IPS-15b (cell line): ENCODE data around the gene RABGAP1L.
"Not testable (repeated sequence)": the region's sequence is repeated elsewhere in the genome, so short reads cannot be mapped to it uniquely, and the experiment has no call there.

Experiments
- H3K27me3 ChIP-seq: one replicate; pipeline ENCODE4 v1.6.1; 2013; ENCODE audit warnings: low read length; ENCODE audit not compliant: control insufficient read depth, insufficient read depth
- H3K36me3 ChIP-seq: one replicate; pipeline ENCODE4 v1.6.1; 2013; ENCODE audit warnings: low read length; ENCODE audit not compliant: control insufficient read depth, insufficient read depth
- H3K4me1 ChIP-seq: one replicate; pipeline ENCODE4 v1.6.1; 2013; ENCODE audit warnings: mild to moderate bottlenecking, low read length; ENCODE audit not compliant: control insufficient read depth, insufficient read depth
- H3K4me3 ChIP-seq: one replicate; pipeline ENCODE4 v1.5.1; 2013; ENCODE audit warnings: low read depth, low read length
- H3K9ac ChIP-seq: one replicate; pipeline ENCODE4 v1.6.1; 2013; ENCODE audit warnings: low read depth, mild to moderate bottlenecking, low read length
- H3K9me3 ChIP-seq: one replicate; pipeline ENCODE4 v1.6.1; 2013; ENCODE audit warnings: mild to moderate bottlenecking, low read length; ENCODE audit not compliant: control insufficient read depth, insufficient read depth

The RABGAP1L gene

DNA sequence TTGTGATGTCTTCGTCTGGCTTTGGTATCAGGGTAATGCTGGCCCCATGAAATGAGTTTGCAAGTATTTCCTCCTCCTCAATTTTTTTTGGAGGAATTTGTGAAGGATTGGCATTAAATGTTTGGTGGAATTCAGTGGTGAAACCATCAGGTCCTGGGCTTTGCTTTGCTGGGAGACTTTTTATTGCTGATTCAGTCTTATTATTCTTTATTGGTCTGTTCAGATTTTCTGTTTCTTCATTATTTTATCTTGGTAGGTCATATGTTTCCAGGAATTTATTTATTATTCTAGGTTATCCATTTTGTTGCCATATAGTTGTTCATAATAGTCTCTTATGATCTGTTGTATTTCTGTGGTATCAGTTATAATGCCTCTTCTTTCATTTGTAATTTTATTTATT, 126.7 kb downstream of the RABGAP1L start:
- H3K4me3 ChIP-seq = no peak overlapping the region
- H3K4me1 ChIP-seq = no peaks in the 10 kb centered on the region
- H3K27me3 ChIP-seq = no peaks in the 10 kb centered on the region
- no peaks in the 10 kb centered on the region for H3K9me3 ChIP-seq
- no peak overlapping the region for H3K9ac ChIP-seq
- H3K36me3 ChIP-seq = no peaks in the 10 kb centered on the region

DNA sequence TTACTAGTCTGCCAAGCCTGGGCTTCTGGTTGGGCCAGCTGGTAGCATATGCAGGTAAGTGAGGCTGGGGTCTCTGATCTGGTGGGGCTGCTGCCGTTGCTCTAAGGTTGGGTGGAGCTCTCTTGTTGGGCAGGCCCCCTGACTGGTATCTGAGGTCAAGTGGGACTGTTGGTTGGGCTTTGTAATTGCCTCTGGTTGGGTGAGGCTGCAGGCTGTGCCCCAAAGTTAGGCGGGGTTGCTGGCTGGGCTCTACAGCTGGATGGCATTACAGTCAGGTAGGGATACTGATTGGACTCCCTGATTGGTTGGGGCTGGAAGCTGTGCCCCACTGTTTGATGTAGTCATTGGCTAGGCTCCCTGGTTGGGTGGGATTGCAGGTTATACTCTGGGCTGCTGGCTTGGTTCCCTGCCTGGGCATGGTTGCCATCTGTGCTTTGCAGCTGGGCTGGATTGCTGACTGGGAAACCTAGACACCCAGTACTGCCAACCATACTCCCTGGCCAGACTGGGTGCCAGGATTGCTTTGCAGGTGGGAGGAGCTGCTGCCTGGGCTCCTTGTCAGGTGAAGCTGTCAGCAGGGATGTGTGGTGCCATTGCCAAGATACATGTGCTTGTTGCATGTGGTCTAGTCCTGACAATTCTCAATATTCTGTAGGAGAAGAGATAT, 130.5 kb downstream of the RABGAP1L start:
- H3K4me3 ChIP-seq = no peak overlapping the region
- no peaks in the 10 kb centered on the region for H3K36me3 ChIP-seq
- H3K9me3 ChIP-seq = no peaks in the 10 kb centered on the region
- H3K4me1 ChIP-seq = no peaks in the 10 kb centered on the region
- H3K9ac ChIP-seq = no peak overlapping the region
- no peaks in the 10 kb centered on the region for H3K27me3 ChIP-seq

DNA sequence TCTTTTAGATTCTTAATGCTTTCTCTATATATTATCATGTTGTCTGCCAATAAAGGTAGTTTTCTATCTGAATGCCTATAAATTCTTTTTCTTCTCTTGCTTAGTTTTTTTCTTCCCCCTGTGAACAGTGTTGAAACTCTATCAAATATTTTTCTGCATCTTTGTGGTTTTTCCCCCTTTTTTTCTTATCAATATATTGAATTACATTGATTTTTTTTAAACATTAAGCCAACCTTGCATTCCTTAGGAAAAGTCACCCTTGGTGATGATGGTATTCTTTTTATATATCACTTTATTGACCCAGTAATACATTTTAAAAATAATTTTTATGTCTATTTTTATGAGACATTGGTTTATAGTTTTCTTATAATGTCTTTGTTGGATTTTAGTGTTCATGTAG, 131.7 kb downstream of the RABGAP1L start:
- H3K4me3 ChIP-seq = no peak overlapping the region
- no peaks in the 10 kb centered on the region for H3K4me1 ChIP-seq
- H3K9me3 ChIP-seq = no peaks in the 10 kb centered on the region
- no peaks in the 10 kb centered on the region for H3K27me3 ChIP-seq
- no peaks in the 10 kb centered on the region for H3K36me3 ChIP-seq
- no peak overlapping the region for H3K9ac ChIP-seq

DNA sequence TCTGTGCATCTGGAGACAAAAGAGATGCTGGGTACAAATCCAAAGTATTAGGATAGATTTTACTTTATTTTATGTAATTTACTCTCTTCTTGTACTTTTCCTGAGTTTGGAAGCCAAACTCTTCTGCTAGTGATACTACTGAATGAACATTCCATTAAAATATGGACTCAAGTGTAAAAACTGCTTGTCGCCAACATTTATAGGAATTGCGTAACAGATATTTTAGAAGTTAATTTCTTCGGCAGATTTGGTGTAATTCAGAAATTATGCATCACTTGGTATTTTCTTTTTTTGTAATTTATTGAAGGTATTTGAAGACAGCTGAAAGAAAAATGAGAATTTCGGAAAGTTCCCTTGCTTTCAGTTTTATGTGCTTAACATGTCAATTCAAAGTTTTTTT, 137.0 kb downstream of the RABGAP1L start:
- Histone ChIP-seq H3K4me3 (no peak overlapping the region), H3K9ac (no peak overlapping the region), H3K27me3 (no peaks in the 10 kb centered on the region), H3K4me1 (no peaks in the 10 kb centered on the region), H3K9me3 (peaks cover 3% of the 10 kb centered on the region), H3K36me3 (no peaks in the 10 kb centered on the region)

DNA sequence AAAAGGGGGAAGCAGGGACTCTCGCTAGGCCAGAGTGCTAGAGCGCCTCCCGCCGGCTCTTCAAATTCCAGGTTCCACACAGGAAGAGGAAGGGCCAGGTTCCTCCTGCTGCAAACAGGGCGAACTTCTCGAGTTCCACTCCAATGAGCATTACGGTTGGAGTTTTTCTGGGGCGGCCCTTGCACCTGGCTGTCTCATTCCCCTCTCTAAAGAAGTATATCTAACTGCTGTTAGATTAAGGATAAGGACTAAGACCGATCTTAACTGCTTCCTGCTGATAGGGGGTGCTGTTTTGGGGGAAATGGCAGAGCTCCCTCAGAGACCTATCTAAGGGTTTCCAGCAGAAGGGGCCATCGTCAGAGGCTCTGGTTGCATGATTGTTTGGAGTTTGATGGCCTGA, 138.0 kb downstream of the RABGAP1L start:
- Histone ChIP-seq H3K4me3 (no peak overlapping the region), H3K9ac (no peak overlapping the region), H3K36me3 (no peaks in the 10 kb centered on the region), H3K4me1 (no peaks in the 10 kb centered on the region), H3K27me3 (no peaks in the 10 kb centered on the region), H3K9me3 (peaks cover 3% of the 10 kb centered on the region)

DNA sequence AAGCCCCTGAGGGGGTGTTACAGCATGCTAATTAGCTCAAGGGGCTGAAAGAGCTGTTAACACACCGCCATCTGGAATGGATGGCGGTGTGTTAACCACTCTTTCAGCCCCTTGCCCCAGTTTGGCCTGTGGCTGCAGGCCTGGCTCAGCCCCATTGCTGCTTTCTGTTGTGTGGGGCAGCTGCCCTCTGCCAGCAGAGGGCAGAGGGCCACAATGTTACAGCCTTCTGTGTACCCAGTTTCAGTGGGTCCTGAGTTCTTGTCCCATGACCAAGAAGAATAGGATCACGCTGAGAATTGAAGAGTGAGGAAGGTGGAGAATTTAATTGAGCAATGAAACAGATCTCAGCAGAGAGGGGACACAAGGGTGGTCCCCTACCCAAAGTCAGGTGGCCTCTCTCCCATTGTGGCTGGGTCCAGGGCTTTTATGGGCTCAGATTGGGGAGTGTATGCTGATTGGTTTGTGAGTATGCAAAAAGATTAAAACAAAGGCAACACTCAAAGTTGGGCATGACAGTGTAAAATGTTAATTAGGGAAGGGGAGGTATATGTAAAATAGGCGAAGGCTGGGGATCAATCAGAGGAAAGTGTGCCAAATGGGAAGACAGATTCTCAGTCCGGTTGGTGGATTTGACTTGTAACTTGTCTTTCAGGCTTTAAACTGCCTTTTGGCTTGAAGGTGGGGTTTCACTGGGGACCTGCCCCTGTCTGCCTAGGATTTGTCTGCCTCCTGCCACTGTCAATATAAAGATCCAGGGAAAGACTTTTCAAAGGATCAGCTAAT, 142.2 kb downstream of the RABGAP1L start:
- Histone ChIP-seq H3K9ac (no peak overlapping the region), H3K27me3 (no peaks in the 10 kb centered on the region), H3K36me3 (no peaks in the 10 kb centered on the region), H3K4me3 (no peak overlapping the region), H3K9me3 (peaks cover 3% of the 10 kb centered on the region), H3K4me1 (no peaks in the 10 kb centered on the region)

DNA sequence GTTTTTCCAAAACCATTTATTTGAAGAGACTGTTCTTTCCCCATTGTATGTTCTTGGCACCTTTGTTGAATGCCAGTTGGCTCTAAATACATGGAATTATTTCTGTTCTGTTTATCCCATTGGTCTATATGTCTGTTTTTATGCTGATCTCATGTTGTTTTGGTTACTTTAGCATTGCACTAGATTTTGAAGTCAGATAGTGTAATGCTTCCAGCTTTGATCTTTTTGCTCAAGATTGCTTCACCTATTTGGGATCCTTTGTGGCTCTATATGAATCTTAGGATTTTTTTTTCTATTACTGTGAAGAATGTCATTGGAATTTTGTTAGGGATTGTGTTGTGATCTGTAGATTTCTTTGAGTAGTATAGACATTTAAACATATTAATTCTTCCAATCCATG, 149.3 kb downstream of the RABGAP1L start:
- H3K4me1 ChIP-seq = no peaks in the 10 kb centered on the region
- no peaks in the 10 kb centered on the region for H3K27me3 ChIP-seq
- H3K9me3 ChIP-seq = no peaks in the 10 kb centered on the region
- H3K36me3 ChIP-seq = no peaks in the 10 kb centered on the region
- no peak overlapping the region for H3K4me3 ChIP-seq
- no peak overlapping the region for H3K9ac ChIP-seq

DNA sequence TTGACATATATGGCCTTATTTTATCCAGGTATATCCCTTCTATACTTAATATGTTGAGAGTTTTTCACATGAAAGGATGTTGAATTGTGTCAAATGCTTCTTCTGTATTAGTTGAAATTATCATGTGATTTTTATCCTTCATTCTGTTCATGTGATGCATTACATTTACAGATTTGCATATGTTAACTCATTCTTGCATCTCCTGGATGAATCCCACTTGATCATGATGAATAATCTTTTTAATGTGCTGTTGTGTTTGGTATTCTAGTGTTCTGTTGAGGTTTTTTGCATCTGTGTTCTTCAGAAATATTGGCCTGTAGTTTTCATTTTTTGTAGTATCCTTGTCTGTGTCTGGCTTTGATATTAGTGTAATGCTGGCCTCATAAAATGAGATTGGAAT, 150.2 kb downstream of the RABGAP1L start:
- Histone ChIP-seq H3K9me3 (no peaks in the 10 kb centered on the region), H3K27me3 (no peaks in the 10 kb centered on the region), H3K4me1 (no peaks in the 10 kb centered on the region), H3K36me3 (no peaks in the 10 kb centered on the region), H3K4me3 (no peak overlapping the region), H3K9ac (no peak overlapping the region)

DNA sequence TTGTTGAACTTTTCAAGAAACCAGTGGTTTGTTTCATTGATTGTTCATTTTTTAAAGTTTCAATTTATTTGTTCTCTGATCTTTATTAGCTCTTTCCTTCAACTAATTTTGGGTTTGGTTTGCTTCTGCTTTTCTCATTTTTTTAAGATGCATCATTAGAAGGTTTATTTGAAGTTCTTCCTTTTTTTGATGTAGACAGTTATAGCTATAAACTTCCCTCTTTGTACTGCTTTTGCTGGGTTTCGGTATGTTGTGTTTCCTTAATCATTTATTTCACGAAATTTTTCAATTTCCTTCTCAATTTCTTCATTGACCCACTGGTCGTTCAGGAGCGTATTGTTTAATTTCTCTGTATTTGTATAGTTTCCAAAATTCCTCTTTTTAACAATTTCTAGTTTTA, 155.1 kb downstream of the RABGAP1L start:
- no peak overlapping the region for H3K4me3 ChIP-seq

DNA sequence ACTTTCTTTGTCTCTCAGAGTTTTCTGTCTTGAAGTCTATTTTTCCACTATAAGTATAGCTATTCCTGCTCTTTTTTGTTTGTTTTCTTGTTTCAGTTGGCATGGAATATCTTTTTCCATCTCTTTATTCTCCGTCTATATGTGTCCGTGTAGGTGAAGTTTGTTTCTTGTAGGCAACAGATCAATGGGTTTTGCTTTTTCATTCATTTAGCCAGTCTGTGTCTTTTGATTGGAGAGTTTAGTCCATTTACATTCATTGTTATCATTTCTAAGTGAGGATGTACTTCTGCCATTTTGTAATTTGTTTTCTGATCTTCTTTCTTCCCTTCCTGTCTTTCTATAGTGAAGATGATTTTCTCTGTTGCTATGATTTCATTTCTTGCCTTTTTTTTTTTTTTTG, 155.9 kb downstream of the RABGAP1L start:
- H3K27me3 ChIP-seq = no peaks in the 10 kb centered on the region
- H3K4me3 ChIP-seq = no peak overlapping the region
- H3K4me1 ChIP-seq = no peaks in the 10 kb centered on the region
- H3K36me3 ChIP-seq = no peaks in the 10 kb centered on the region
- peaks cover 17% of the 10 kb centered on the region for H3K9me3 ChIP-seq
- no peak overlapping the region for H3K9ac ChIP-seq

More for the DNA sequence above, 155.1 kb downstream of the RABGAP1L start:
- Histone ChIP-seq H3K9me3 (peaks cover 15% of the 10 kb centered on the region), H3K36me3 (no peaks in the 10 kb centered on the region), H3K4me1 (no peaks in the 10 kb centered on the region), H3K27me3 (no peaks in the 10 kb centered on the region), H3K9ac (no peak overlapping the region)

DNA sequence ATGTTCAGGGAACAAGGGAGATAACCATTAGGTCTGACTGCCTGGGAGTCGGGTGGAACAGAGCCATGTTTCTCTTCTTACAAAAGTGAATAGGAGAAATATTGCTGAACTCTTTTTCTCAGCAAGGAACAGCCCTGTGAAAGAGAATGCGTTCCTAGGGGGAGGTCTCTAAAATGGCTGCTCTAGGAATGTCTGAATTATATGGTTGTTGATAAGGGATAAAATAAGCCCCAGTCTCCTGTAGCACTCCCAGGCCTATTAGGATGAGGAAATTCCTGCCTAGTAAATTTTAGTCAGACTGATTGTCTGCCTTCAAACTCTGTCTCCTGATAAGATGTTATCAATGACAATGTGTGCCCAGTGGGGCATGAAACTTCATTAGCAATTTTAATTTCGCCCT, 161.6 kb downstream of the RABGAP1L start:
- not testable (repeated sequence) for H3K4me1 ChIP-seq, H3K27me3 ChIP-seq, H3K36me3 ChIP-seq, H3K9ac ChIP-seq, H3K4me3 ChIP-seq
- peaks cover 15% of the 10 kb centered on the region for H3K9me3 ChIP-seq

DNA sequence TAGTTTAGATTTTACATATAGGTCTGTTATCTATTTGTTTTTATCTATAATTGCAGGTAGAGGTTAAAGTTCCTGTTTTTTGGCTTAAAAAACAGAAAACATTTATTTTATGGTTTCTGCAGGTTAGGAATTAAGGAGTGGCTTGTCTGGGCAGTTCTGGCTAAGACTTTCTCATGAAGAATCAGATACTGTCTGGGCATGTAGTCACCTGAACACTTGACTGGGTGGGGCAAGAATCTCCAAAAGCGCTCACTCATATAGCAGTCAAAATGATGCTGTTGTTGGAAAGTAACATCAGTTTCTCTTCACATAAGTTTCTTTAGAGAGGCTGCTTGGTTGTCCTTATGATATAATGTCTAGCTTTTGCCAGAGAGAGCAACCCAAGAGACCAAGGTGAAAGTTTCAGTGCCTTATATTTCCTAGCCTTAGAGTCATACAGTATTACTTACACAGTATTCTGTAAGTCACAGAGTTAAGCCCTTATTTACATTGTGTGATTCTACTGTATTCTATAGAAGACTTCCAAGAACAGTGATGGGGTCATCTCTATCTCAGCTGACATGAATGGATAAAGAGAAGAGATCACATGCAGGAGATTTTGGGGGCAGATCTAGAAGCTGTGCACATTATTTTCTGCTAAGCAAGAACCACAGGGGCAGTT, 163.0 kb downstream of the RABGAP1L start:
- no peak overlapping the region for H3K4me3 ChIP-seq
- no peaks in the 10 kb centered on the region for H3K27me3 ChIP-seq
- no peak overlapping the region for H3K9ac ChIP-seq
- H3K36me3 ChIP-seq = no peaks in the 10 kb centered on the region
- H3K9me3 ChIP-seq = peaks cover 12% of the 10 kb centered on the region
- H3K4me1 ChIP-seq = no peaks in the 10 kb centered on the region
